Activated naive CD4-positive, alpha-beta T cell treated with anti-CD3 and anti-CD28 coated beads, Interleukin-2, amount 50 U/mL, for 16 hours (primary cell): ENCODE measurements around the gene CADPS2.
"Not testable (repeated sequence)": the region's sequence is repeated elsewhere in the genome, so short reads cannot be mapped to it uniquely, and the experiment has no call there.

Experiments
- DNase-seq: peaks from one replicate; pipeline ENCODE4 v3.0.0-alpha.2; 2020

CADPS2 gene

DNA sequence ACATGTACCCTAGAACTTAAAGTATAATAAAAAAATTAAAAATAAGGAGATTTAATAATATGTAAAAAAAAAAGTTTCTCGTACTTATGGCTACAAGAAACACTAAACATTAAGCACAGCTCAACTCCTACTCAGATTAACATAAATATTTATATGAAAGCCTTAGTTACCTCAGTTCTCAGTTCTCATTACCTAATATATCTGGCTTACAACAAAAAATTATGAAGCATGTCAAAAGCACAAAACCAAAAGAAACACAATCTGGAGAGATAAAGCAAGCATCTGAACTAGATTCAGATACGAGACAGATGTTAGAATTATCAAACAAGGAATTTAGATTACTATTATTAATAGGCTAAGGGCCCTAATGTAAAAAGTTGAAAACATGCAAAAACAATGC, 227.4 kb downstream of the CADPS2 start:
- DNase-seq = no peak

DNA sequence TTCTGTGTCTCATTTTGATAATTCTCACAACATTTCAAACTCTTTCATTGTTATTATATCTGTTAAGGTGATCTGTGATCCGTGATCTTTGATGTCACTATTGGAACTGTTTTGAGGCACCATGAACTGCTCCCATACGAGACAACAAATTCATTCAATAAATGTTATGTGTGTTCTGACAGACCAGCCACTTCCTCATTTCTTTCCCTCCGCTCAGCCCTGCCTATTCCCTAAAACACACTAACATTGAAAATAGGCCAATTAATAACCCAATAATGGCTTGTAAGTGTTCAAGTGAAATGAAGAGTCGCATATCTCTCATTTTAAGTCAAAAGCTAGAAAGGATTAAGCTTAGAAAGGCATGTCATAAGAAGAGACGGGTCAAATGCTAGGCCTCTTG, 232.6 kb downstream of the CADPS2 start:
- no peak for DNase-seq

DNA sequence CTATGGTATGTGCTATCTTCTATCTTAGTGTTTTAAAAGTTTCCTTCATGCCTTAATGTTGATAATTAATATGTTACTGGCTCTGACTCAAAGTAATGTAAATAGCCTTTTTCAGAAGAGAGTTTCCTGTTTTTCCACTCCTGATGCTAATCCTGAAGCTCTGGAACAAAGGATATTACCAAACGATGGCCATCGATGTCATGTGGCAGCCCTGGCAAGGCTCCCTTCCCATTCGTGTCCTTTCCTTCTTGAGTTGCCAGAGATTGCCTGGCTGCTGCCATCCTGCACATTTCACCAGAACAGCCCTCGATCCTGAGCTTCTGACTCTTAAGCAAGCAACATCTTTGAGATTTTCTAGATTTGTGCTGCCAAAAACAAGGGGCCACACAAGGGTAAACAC, 233.4 kb downstream of the CADPS2 start:
- DNase-seq = no peak

DNA sequence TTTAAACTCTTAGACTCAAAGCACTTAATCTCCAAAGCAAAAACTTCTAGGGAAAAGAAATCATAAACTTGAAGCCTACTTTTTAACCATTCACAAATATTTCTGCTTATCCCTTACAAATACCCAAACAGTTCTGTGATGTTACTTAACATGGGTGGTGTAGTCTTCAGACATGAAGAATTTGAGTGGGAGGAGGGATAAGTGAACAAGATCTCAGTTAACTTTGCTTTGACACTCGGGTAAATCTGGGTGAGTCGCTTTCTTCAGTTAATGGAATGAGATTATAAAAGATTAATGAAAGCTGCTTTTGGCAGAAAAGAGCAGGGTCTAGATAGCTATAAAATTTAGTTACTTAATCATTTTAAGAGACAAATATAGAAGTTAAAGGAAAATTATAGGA, 234.8 kb downstream of the CADPS2 start:
- no peak for DNase-seq

GRCh38 chr7:122643250-122643649, 243.0 kb downstream of the CADPS2 start:
- no peak for DNase-seq

GRCh38 chr7:122638459-122638858, 247.8 kb downstream of the CADPS2 start:
- no peak for DNase-seq

DNA sequence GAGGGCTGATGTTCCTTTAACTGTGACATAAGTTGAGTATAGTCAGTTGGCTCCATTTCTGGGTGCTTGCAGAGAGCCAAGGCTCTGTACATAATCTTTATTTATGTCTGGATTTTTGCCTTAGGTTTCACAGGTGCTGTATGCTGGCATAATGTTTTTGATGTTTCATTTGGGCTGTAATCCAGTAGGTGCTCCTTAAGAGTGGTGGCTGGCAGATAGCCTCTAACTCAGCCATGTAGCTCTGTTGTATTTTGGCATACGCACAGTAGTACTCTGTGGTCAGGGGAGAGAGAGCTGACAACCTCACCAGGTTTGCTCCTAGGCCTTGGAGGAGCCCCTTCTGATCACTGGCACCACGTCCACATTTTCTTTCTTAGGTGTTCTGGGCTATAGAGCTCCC, 248.5 kb downstream of the CADPS2 start:
- DNase-seq = no peak

- DNase-seq = not testable (repeated sequence)
These were observed 250.8 kb downstream of the CADPS2 start for GRCh38 chr7:122635481-122635880.

- DNase-seq = no peak
These were observed 252.8 kb downstream of the CADPS2 start for GRCh38 chr7:122633472-122633871.

- DNase-seq = no peak
These were observed 254.0 kb downstream of the CADPS2 start for GRCh38 chr7:122632238-122632637.

DNA sequence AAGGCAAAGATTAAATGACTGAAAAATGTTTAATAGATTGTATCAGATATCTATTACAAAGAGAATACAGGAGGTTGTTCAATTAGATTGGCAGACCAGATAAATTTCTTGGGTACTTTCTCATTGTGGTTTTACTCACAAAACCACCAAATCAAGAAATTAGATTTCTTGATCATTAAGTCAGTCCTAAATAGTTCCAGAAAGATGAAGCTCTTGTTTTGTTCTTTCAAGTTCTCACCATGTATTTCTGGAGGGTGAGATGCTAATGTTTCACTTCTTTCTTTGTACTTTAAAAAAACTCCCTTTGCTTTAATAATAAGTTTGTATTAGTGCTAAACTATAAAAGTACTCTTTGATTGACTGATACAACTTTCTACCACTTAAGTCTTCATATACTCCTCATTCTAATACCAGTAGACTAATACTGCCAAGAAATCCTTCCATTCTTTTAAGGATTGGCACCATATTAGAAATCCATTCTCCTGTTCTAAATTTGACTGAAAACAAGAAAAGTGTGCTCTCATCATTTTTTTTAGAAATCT, 256.8 kb downstream of the CADPS2 start:
- DNase-seq = no peak

DNA sequence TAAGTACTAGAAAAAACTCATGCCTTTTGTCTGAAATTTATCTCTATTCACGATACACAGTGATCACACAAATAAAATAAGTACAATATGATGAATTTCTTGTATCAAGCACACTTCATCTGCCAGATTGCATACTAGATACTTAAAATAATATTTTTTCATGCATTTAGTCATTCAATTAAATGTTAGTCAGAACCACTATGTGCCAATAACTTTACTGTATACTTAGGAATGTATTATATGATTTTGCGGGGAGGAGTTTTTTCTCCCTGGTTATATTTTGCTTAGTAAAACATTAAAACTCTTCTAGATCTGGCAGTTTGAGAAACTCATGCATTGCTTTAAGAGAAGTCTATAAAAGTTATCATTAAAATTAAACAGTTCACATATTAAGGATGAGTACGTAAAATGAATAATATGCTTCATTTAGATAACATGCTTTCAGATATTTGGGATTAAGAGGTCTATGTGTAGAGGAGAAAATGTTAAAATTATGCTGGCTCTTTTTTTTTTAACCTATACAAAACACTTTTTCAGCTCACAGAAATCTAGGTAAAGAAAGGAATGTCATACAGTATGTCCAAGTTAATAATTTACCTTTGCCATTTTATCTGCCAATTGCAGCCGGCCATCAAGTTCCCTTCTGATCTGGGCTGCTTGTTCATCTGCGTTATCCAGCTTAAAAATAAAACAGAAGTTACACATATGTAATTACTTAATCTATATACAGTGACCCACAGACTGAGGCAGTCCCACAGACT, 257.4 kb downstream of the CADPS2 start:
- DNase-seq = no peak

GRCh38 chr7:122626785-122627184, 259.5 kb downstream of the CADPS2 start:
- no peak for DNase-seq

DNA sequence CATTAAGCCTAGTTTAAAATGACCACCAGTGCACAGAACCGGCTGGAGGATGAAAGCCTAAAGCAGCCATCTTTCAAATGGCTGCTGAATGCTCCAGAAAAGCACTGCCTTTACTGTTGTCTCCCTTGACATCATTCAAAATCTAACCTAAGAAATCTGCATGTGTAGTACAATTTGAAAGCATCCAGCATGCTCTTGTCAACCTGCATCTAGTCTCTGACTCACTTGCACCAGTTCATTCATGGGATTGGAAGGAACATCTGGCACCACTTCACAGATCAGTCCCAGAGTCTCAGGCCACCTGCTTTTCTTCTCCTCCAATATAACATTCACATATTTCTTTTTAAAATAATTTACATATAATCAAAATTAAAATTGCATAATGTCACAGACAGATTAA, 263.6 kb downstream of the CADPS2 start:
- DNase-seq = no peak

- DNase-seq = no peak
These were observed 266.6 kb downstream of the CADPS2 start for GRCh38 chr7:122619664-122620063.

- DNase-seq = no peak
These were observed 267.6 kb downstream of the CADPS2 start for GRCh38 chr7:122618585-122619189.

GRCh38 chr7:122616951-122617350, 269.3 kb downstream of the CADPS2 start:
- no peak for DNase-seq

- DNase-seq = no peak
These were observed 280.3 kb downstream of the CADPS2 start for GRCh38 chr7:122605929-122606328.

DNA sequence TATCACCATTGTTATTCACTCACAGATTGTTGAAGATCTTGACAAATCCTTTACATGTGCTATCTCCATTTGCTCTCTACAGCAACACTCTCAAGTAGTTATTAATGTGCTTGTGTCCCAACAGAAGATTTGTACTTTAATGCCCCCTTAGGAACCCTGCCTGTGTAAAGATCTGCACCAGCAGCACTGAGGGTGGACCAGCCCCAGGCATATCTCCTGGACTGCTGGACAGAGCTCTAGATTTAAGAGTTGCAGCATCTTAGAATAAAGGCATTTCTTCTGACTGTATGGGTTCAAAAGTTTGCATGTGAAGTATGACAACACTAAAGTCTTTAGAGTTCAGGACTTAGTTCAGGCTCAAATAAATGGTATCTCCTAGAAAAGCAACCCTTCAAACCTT, 282.0 kb downstream of the CADPS2 start:
- no peak for DNase-seq

DNA sequence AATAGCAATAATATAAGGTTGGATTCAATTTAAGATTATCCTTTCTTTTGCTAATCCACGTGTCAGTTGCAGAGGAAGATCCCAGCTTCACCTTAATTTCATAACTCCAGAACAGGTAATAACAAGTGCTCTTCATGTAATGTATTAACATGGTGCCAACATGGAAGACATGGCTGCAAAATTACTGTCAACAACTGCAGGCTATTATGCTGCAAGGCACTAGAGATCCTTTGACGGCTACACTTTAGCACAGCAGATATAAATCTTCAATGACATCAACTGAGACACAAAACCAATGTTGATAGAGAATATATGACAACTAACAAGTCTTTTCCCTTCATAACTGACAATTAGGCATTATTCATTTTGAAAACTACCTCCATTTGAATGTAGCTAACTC, 283.5 kb downstream of the CADPS2 start:
- no peak for DNase-seq

- DNase-seq = no peak
These were observed 285.6 kb downstream of the CADPS2 start for GRCh38 chr7:122600630-122601029.

- no peak for DNase-seq
These were observed 286.2 kb downstream of the CADPS2 start for GRCh38 chr7:122600042-122600441.

- DNase-seq = no peak
These were observed 289.0 kb downstream of the CADPS2 start for GRCh38 chr7:122597277-122597676.

DNA sequence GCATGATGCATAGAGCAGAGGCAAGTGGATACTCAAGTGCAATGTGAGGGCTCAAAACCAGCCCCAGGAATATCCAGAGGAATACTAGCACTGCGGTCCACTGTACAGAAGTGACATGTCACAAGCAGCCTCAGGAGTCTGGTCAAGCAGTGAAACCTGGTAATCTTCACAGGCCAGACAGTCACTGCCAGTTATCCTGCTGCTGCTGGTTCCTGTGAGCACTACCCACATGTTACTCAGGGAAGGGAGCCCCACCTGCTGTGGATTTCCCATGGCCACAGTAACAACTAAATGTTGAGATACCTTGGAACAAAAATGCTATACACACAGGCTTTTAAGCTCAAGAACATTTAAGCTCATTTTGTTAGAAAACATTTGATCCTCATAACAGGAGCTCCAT, 290.4 kb downstream of the CADPS2 start:
- DNase-seq = no peak

- DNase-seq = no peak
These were observed 297.6 kb downstream of the CADPS2 start for GRCh38 chr7:122588621-122589020.
